Measurements from ENCODE around the gene NXPE1. TPM values are rescaled to one million over a fixed set of nuclear protein-coding genes. Genes with fewer than 3 reads are reported as not detected.
A peak's percentile ranks its signal among the peaks of the same experiment; 100 is the strongest.

NXPE1 gene
- total RNA-seq, 1 experiment from 2014 or later, result not detected

DNA sequence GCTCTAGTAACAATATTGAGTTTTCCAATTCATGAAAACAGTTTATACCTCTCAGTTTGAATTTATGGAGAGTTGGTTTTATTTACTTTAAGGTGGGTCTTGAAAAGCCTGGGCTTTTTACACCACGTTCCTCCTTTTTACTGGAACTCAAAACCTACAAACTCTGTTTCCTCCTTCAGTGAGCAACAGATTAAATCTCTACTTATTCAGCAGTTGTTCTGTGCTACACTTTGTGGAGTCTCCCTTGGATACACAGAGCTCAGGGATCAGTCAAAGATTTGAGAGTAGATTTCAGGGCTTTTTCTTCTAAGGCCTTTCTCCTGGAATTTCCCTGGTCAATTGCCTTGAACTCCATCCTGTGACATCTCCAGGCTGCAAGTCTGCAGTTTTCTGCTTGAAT lies 3.5 kb downstream of the NXPE1 start:
- Histone ChIP-seq H3F3A (ENCODE audit: low read length, unreplicated experiment) (no peaks in the 10 kb centered on the region), H3K79me2 (ENCODE audit: low read length) (no peaks in the 10 kb centered on the region), H3K9me2 (replicated peaks; ENCODE audit: low read length) (no peaks in the 10 kb centered on the region), H2AFZ (ENCODE audit: low read length) (0 out of 2 replicates have a peak overlapping the region, but pooled peaks have one; percentile 16), H3K9me3 (ENCODE audit: low read length) (no peaks in the 10 kb centered on the region), H3K4me1 (ENCODE audit: insufficient read depth, low read length) (no peaks in the 10 kb centered on the region), H4K20me1 (ENCODE audit: low read length) (no peaks in the 10 kb centered on the region), H3K9ac (ENCODE audit: low read length) (no peak overlapping the region), H3K27me3 (ENCODE audit: low read length) (no peaks in the 10 kb centered on the region), H3K27ac (ENCODE audit: low read length) (no peak overlapping the region), H3K4me2 (ENCODE audit: low read length) (no peak overlapping the region), H3K4me3 (ENCODE audit: low read length) (no peak overlapping the region), H3K36me3 (ENCODE audit: low read depth, low read length) (no peaks in the 10 kb centered on the region)
- intact Hi-C loops (cut with micrococcal nuclease), result no loop called here
- TF ChIP-seq, protein P1, sequence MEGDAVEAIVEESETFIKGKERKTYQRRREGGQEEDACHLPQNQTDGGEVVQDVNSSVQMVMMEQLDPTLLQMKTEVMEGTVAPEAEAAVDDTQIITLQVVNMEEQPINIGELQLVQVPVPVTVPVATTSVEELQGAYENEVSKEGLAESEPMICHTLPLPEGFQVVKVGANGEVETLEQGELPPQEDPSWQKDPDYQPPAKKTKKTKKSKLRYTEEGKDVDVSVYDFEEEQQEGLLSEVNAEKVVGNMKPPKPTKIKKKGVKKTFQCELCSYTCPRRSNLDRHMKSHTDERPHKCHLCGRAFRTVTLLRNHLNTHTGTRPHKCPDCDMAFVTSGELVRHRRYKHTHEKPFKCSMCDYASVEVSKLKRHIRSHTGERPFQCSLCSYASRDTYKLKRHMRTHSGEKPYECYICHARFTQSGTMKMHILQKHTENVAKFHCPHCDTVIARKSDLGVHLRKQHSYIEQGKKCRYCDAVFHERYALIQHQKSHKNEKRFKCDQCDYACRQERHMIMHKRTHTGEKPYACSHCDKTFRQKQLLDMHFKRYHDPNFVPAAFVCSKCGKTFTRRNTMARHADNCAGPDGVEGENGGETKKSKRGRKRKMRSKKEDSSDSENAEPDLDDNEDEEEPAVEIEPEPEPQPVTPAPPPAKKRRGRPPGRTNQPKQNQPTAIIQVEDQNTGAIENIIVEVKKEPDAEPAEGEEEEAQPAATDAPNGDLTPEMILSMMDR (conservative IDR thresholded peaks at IDR 0.05; ENCODE audit: low read depth, low read length), result no peak
- TF ChIP-seq EZH2phosphoT487 (IDR thresholded peaks at IDR 0.05; ENCODE audit: borderline replicate concordance, low read length) (no peak), EZH2 (IDR thresholded peaks at IDR 0.05; ENCODE audit: low read length, unreplicated experiment) (no peak)
- DNase-seq, result no peak
- CTCF ChIA-PET, result no interaction called here
- POLR2A ChIA-PET (ENCODE audit: unreplicated experiment), result no interaction called here
- ATAC-seq, result no peak
- BruUV-seq (replicated peaks), result no TSS peak

DNA sequence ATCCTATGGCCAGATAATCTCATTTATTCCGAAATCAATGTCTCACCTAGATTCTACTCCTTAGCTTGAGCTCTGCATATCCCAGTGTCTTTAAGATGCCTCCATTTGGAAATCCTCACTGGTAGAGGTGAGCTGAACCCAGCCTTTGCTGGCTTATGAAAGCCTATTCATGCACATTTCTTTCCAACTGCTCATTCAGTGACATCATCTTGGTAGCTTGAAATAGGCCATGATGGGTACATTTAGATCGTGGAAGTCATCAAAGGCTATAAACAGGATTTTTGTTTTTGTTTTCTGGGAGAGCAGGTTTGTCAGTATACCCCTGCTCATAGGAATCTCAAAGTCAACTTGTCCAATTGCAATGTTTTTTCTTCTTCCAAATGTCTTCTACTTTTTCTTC lies 6.0 kb downstream of the NXPE1 start:
- Histone ChIP-seq H3K9ac (ENCODE audit: low read length) (no peak overlapping the region), H3K27me3 (ENCODE audit: low read length) (no peaks in the 10 kb centered on the region), H3K36me3 (ENCODE audit: low read depth, low read length) (no peaks in the 10 kb centered on the region), H4K20me1 (ENCODE audit: low read length) (no peaks in the 10 kb centered on the region), H3F3A (ENCODE audit: low read length, unreplicated experiment) (no peaks in the 10 kb centered on the region), H3K4me2 (ENCODE audit: low read length) (no peak overlapping the region), H3K4me1 (ENCODE audit: insufficient read depth, low read length) (no peaks in the 10 kb centered on the region), H2AFZ (ENCODE audit: low read length) (no peak overlapping the region), H3K4me3 (ENCODE audit: low read length) (no peak overlapping the region), H3K79me2 (ENCODE audit: low read length) (no peaks in the 10 kb centered on the region), H3K9me3 (ENCODE audit: low read length) (no peaks in the 10 kb centered on the region), H3K27ac (ENCODE audit: low read length) (no peak overlapping the region), H3K9me2 (replicated peaks; ENCODE audit: low read length) (no peaks in the 10 kb centered on the region)
- intact Hi-C loops (cut with micrococcal nuclease), result no loop called here
- BruUV-seq (replicated peaks), result no TSS peak
- TF ChIP-seq EZH2phosphoT487 (IDR thresholded peaks at IDR 0.05; ENCODE audit: borderline replicate concordance, low read length), result no peak
- no peak for TF ChIP-seq EZH2 (IDR thresholded peaks at IDR 0.05; ENCODE audit: low read length, unreplicated experiment)
- TF ChIP-seq, protein P1 (conservative IDR thresholded peaks at IDR 0.05; ENCODE audit: low read depth, low read length), result no peak
- ATAC-seq (no peak), DNase-seq (peak; percentile 32)
- ChIA-PET POLR2A (ENCODE audit: unreplicated experiment) (no interaction called here), CTCF (no interaction called here)

DNA sequence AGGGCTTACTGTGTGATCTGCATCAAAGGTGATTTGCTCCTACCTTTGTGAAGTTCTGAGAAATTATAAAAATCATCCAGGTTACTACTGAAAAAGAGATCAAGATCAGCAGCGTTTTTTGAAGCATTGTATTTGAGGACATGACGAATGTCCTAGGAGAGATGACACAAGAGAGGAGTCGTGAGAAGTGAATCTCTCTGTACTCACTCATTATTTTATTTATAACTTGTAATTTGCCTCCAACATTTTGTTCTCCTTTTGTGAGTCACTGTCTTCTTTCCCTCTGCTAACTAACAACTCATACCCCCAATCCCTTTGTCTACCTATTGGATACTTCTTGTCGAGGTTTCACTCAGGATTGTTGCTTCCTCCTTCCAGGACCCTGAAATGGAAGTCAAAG lies 8.6 kb downstream of the NXPE1 start:
- no peak overlapping the region for H3K4me2 ChIP-seq (ENCODE audit: low read length)
- ATAC-seq (no peak), DNase-seq (no peak)
- POLR2A ChIA-PET (ENCODE audit: unreplicated experiment), result no interaction called here
- H3K79me2 ChIP-seq (ENCODE audit: low read length), result no peaks in the 10 kb centered on the region
- no peaks in the 10 kb centered on the region for H3K27me3 ChIP-seq (ENCODE audit: low read length)
- BruUV-seq (replicated peaks), result no TSS peak
- H2AFZ ChIP-seq (ENCODE audit: low read length), result no peak overlapping the region
- CTCF ChIA-PET, result no interaction called here
- H3K9ac ChIP-seq (ENCODE audit: low read length), result no peak overlapping the region
- no peak overlapping the region for H3K27ac ChIP-seq (ENCODE audit: low read length)
- TF ChIP-seq EZH2phosphoT487 (IDR thresholded peaks at IDR 0.05; ENCODE audit: borderline replicate concordance, low read length) (no peak), EZH2 (IDR thresholded peaks at IDR 0.05; ENCODE audit: low read length, unreplicated experiment) (no peak)
- TF ChIP-seq, protein P1 (conservative IDR thresholded peaks at IDR 0.05; ENCODE audit: low read depth, low read length), result no peak
- intact Hi-C loops (cut with micrococcal nuclease), result no loop called here
- no peaks in the 10 kb centered on the region for H3K4me1 ChIP-seq (ENCODE audit: insufficient read depth, low read length)
- no peaks in the 10 kb centered on the region for H3F3A ChIP-seq (ENCODE audit: low read length, unreplicated experiment)
- H3K9me2 ChIP-seq (replicated peaks; ENCODE audit: low read length), result no peaks in the 10 kb centered on the region
- H3K4me3 ChIP-seq (ENCODE audit: low read length), result no peak overlapping the region
- no peaks in the 10 kb centered on the region for H4K20me1 ChIP-seq (ENCODE audit: low read length)
- H3K36me3 ChIP-seq (ENCODE audit: low read depth, low read length), result no peaks in the 10 kb centered on the region
- H3K9me3 ChIP-seq (ENCODE audit: low read length), result no peaks in the 10 kb centered on the region
